Endodermal cell (in vitro differentiated cells): Measurements from ENCODE around the gene PNLIPRP3. TPM values are rescaled to one million over a fixed set of nuclear protein-coding genes. Genes with fewer than 3 reads are reported as not detected.

Experiments
- DNase-seq: peaks from one replicate; pipeline ENCODE4 v3.0.0-alpha.2; 2017
- H3K27ac ChIP-seq: 2 replicates; pipeline ENCODE4 v1.5.1; 2013; ENCODE audit warnings: mild to moderate bottlenecking, low read depth, low read length, moderate library complexity
- H3K27me3 ChIP-seq: 2 replicates; pipeline ENCODE4 v1.6.1; 2013; ENCODE audit warnings: mild to moderate bottlenecking, low read length, moderate library complexity; ENCODE audit not compliant: insufficient read depth, control insufficient read depth, poor library complexity, severe bottlenecking
- H3K36me3 ChIP-seq: 2 replicates; pipeline ENCODE4 v1.7.0; 2013; ENCODE audit warnings: mild to moderate bottlenecking, low read length, moderate library complexity; ENCODE audit not compliant: control insufficient read depth, insufficient read depth
- H3K4me1 ChIP-seq: one replicate; pipeline ENCODE4 v1.7.0; 2013; ENCODE audit warnings: low read length; ENCODE audit not compliant: control insufficient read depth, insufficient read depth
- H3K4me3 ChIP-seq: 2 replicates; pipeline ENCODE4 v1.5.1; 2013; ENCODE audit warnings: mild to moderate bottlenecking, low read length, moderate library complexity
- H3K9ac ChIP-seq: 2 replicates; pipeline ENCODE4 v1.6.1; 2013; ENCODE audit warnings: mild to moderate bottlenecking, low read length, moderate library complexity; ENCODE audit not compliant: poor library complexity, severe bottlenecking; ENCODE audit errors: extremely low read depth
- H3K9me3 ChIP-seq: 2 replicates; pipeline ENCODE4 v1.6.1; 2013; ENCODE audit warnings: mild to moderate bottlenecking, low read length, moderate library complexity; ENCODE audit not compliant: control insufficient read depth
- H3K27ac Mint-ChIP-seq: 2 replicates; pipeline ENCODE4 v1.8.0; 2020; ENCODE audit warnings: mixed read lengths
- H3K27me3 Mint-ChIP-seq: 2 replicates; pipeline ENCODE4 v1.8.0; 2021; ENCODE audit warnings: mild to moderate bottlenecking, mixed read lengths; ENCODE audit not compliant: insufficient read depth
- H3K36me3 Mint-ChIP-seq: 2 replicates; pipeline ENCODE4 v1.8.0; 2020; ENCODE audit warnings: low read depth, mixed read lengths
- H3K4me1 Mint-ChIP-seq: 2 replicates; pipeline ENCODE4 v1.8.0; 2020; ENCODE audit warnings: mixed read lengths
- H3K4me3 Mint-ChIP-seq: 2 replicates; pipeline ENCODE4 v1.8.0; 2020; ENCODE audit warnings: mild to moderate bottlenecking, moderate library complexity, mixed read lengths
- H3K9me3 Mint-ChIP-seq: 2 replicates; pipeline ENCODE4 v1.8.0; 2020; ENCODE audit warnings: mild to moderate bottlenecking, mixed read lengths
- CTCF ChIP-seq: fragments of 200-600 bp; sonication (generic); conservative IDR thresholded peaks from 2 replicates; pipeline ENCODE4 v1.5.0; 2021; ENCODE audit warnings: antibody characterized with exemption, mild to moderate bottlenecking
- WGBS, 2 experiments: methylation state at CpG; one replicate each; pipeline versions ENCODE4 v1.1.5 to v1.1.7; 2013; ENCODE audit warnings: missing lambda C conversion rate in 2 of 2, mixed read lengths in 1 of 2; ENCODE audit not compliant: insufficient coverage in 1 of 2, insufficient read length in 1 of 2; 5-methylcytosine and 5-hydroxymethylcytosine counted together
- total RNA-seq, 2 donors: library from RNA; stranded (reverse); fragmentation: NEBNext Ultra II Directional in 1 of 2; extraction: Animal tissue kit (Norgen Biotek cat#: 25700) in 1 of 2; gene quantifications; 2 replicates in 1 of 2; 3 replicates in 1 of 2; pipeline ENCODE4 v1.2.1, GENCODE V29; 2021

PNLIPRP3 gene
- total RNA-seq, 2 donors from 2014 or later, result not detected

DNA sequence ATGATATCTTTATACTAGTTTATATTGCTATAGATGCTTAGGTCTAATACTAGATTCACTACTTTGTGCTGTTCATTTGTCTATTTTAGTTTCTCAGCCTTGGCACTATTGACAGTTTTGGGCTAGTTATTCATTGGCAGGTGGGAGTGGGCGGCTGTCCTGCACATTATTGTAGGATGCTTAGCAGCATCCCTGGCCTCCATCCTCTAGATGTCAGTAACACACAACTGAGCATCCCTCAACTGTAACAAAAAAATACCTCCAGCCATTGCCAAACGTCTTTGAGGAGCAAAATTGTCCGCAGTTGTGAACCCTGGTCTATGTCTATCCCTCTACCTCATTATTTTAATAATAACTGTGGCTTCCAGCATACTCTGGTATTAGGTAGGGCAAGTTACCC lies 83.7 kb downstream of the PNLIPRP3 start:
- 76% methylated on average over 3 of the region's 3 CpGs; no CpG with 5 or more reads in 1 of the 2 experiments for WGBS, 2 experiments
- H3K36me3 Mint-ChIP-seq, result no peaks in the 10 kb centered on the region
- no peaks in the 10 kb centered on the region for H3K27me3 Mint-ChIP-seq
- H3K27me3 ChIP-seq, result no peaks in the 10 kb centered on the region
- no peaks in the 10 kb centered on the region for H3K36me3 ChIP-seq
- H3K4me3 ChIP-seq, result no peak overlapping the region
- peak; percentile 44 for TF ChIP-seq CTCF
- no peak overlapping the region for H3K27ac ChIP-seq
- H3K27ac Mint-ChIP-seq, result no peak overlapping the region
- DNase-seq, result no peak
- no peak overlapping the region for H3K9ac ChIP-seq
- no peaks in the 10 kb centered on the region for H3K4me1 ChIP-seq
- H3K4me3 Mint-ChIP-seq, result no peak overlapping the region
- no peaks in the 10 kb centered on the region for H3K9me3 ChIP-seq
- H3K9me3 Mint-ChIP-seq, result peaks cover 17% of the 10 kb centered on the region
- H3K4me1 Mint-ChIP-seq, result peaks cover 7% of the 10 kb centered on the region

DNA sequence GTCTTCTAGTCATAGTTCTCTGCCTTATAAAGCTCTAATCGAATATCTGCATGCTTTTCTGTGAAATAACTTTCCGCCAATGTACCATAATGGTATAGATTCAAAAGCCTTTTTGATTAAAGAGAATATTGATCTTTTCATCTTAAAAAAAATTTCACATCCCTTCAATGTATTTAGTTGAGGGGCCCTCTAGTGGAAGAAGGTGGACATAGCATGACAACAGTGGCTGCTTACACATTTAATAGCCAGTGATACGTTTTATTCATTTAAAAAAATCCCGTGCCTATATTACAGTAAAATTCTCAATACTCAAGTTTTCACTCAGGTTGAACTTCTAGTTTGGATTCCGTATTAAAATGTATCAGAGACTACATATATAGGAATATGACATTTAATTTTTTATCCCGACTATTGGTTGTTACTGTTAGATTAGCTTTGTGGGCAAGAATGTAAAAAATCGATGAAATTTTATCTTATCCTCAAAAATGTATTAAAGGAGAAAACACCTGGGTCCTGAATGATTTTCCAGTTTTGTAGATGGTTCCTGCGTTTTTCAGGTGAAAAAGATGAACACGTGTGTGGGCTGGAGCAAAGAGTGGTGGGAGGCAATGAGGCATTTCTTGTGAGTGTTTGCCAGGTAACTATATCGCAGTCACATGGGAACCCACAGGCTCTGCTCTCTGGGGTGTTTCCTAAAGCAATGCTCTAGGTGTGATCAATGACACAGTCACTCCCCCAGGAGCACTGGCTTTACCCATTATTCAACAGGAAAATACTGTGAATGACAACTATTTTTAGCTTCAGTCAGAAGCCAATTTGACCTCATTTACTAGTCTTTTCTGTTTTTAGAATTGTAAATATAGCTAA lies 94.0 kb downstream of the PNLIPRP3 start:
- Histone ChIP-seq H3K9ac (no peak overlapping the region), H3K9me3 (no peaks in the 10 kb centered on the region), H3K27me3 (no peaks in the 10 kb centered on the region), H3K27ac (no peak overlapping the region), H3K4me3 (no peak overlapping the region), H3K36me3 (no peaks in the 10 kb centered on the region), H3K4me1 (no peaks in the 10 kb centered on the region)
- peak; percentile 91 for TF ChIP-seq CTCF
- H3K36me3 Mint-ChIP-seq, result no peaks in the 10 kb centered on the region
- WGBS, 2 experiments, result 53 to 55% methylated on average over 2 to 9 of the region's 10 CpGs
- no peak overlapping the region for H3K4me3 Mint-ChIP-seq
- no peak overlapping the region for H3K27ac Mint-ChIP-seq
- H3K4me1 Mint-ChIP-seq, result peaks cover 3% of the 10 kb centered on the region
- DNase-seq, result peak; percentile 72
- H3K9me3 Mint-ChIP-seq, result no peaks in the 10 kb centered on the region
- H3K27me3 Mint-ChIP-seq, result no peaks in the 10 kb centered on the region

DNA sequence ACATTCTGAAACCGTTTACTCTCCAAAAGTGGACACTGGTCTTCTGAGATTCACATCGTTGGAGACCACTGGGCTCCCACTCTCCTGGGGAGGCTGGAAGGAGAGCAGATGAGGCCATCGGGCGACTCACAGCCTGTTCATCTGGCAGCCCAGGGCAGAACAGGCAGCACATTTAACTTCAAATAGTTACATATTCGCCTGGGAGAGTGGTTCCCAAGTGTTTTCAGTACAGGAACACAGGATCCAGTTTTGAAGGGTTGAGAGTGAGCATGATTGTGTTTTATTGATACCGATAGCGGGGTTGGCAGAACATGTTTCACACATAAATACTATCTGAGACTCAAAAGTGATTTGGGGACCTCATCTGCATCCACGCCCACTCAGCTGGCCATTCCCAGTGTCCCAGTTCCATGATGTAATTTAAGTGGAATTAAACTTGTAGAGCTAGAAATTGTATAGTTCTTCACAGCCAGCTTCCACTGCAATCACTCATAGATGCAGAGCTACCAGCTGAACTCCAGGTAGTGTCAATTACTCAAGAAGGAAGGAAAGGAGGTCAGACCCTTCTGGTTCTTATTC lies 95.2 kb downstream of the PNLIPRP3 start:
- Histone ChIP-seq H3K4me1 (no peaks in the 10 kb centered on the region), H3K27ac (no peak overlapping the region), H3K4me3 (no peak overlapping the region), H3K9me3 (no peaks in the 10 kb centered on the region), H3K36me3 (no peaks in the 10 kb centered on the region), H3K27me3 (no peaks in the 10 kb centered on the region), H3K9ac (no peak overlapping the region)
- no peak for TF ChIP-seq CTCF
- no peaks in the 10 kb centered on the region for H3K9me3 Mint-ChIP-seq
- no peaks in the 10 kb centered on the region for H3K36me3 Mint-ChIP-seq
- no peaks in the 10 kb centered on the region for H3K27me3 Mint-ChIP-seq
- no peak for DNase-seq
- H3K4me3 Mint-ChIP-seq, result no peak overlapping the region
- H3K27ac Mint-ChIP-seq, result no peak overlapping the region
- 95% methylated on average over 5 to 8 of the region's 8 CpGs for WGBS, 2 experiments
- H3K4me1 Mint-ChIP-seq, result peaks cover 3% of the 10 kb centered on the region
